Measurements from ENCODE around the gene KRTAP9-3. TPM values are rescaled to one million over a fixed set of nuclear protein-coding genes. Genes with fewer than 3 reads are reported as not detected.

KRTAP9-3 gene
- total and polyA plus RNA-seq, 2 experiments from 2014 or later, result not detected

DNA sequence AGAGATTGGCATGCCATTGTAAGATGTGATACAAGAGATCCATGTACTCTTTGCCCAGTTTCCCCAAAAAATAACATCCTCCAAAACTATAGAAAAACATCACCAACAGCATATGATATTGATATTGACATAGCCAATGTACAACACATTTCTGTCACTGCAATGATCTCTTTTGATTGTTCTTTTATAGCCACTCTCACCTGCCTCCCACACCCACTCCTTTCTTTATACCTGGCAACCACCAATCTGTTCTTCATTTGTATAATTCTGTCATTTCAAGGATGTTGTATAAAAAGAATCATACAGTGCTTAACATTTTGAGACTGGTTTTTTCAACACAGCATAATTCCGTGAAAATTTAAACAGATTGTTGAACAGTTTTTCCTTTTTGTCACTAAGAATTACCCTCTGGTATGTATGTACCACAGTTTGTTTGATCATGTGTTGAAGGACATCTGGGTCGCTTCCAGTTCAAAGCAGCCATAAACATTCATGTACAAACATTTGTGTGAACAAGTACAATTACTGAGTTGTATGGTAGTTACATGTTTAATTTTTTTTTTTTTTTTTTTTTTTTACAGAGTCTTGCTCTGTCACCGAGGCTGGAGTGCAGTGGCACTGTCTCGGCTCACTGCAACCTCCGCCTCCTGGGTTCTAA is 32.7 kb upstream of the KRTAP9-3 start:
- no peak overlapping the region for H3K4me3 ChIP-seq
- DNase-seq (ENCODE audit: low spot score), result no peak
- H3K27ac ChIP-seq (ENCODE audit: low read depth), result no peak overlapping the region
- no peaks in the 10 kb centered on the region for H3F3A ChIP-seq (replicated peaks; ENCODE audit: low read depth)
- H3K36me3 Mint-ChIP-seq (ENCODE audit: low read depth), result no peaks in the 10 kb centered on the region; the same call in 2 of the 3 replicates
- no peaks in the 10 kb centered on the region for H3K4me1 ChIP-seq (ENCODE audit: insufficient read depth)
- H3K27me3 ChIP-seq (ENCODE audit: insufficient read depth), result no peaks in the 10 kb centered on the region
- no peaks in the 10 kb centered on the region for H3K36me3 ChIP-seq (ENCODE audit: insufficient read depth)
- H3K9me2 ChIP-seq (ENCODE audit: insufficient read depth), result no peaks in the 10 kb centered on the region; the same call in 1 of the 2 replicates
- no peaks in the 10 kb centered on the region for H4K20me1 ChIP-seq (replicated peaks; ENCODE audit: insufficient read depth)
- H3K4me1 Mint-ChIP-seq, result no peaks in the 10 kb centered on the region
- H3K27ac Mint-ChIP-seq, result no peak overlapping the region
- TF ChIP-seq, protein P1, sequence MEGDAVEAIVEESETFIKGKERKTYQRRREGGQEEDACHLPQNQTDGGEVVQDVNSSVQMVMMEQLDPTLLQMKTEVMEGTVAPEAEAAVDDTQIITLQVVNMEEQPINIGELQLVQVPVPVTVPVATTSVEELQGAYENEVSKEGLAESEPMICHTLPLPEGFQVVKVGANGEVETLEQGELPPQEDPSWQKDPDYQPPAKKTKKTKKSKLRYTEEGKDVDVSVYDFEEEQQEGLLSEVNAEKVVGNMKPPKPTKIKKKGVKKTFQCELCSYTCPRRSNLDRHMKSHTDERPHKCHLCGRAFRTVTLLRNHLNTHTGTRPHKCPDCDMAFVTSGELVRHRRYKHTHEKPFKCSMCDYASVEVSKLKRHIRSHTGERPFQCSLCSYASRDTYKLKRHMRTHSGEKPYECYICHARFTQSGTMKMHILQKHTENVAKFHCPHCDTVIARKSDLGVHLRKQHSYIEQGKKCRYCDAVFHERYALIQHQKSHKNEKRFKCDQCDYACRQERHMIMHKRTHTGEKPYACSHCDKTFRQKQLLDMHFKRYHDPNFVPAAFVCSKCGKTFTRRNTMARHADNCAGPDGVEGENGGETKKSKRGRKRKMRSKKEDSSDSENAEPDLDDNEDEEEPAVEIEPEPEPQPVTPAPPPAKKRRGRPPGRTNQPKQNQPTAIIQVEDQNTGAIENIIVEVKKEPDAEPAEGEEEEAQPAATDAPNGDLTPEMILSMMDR (conservative IDR thresholded peaks at IDR 0.05; ENCODE audit: low read depth in 2 of 2), result no peak
- TF ChIP-seq, protein P2, sequence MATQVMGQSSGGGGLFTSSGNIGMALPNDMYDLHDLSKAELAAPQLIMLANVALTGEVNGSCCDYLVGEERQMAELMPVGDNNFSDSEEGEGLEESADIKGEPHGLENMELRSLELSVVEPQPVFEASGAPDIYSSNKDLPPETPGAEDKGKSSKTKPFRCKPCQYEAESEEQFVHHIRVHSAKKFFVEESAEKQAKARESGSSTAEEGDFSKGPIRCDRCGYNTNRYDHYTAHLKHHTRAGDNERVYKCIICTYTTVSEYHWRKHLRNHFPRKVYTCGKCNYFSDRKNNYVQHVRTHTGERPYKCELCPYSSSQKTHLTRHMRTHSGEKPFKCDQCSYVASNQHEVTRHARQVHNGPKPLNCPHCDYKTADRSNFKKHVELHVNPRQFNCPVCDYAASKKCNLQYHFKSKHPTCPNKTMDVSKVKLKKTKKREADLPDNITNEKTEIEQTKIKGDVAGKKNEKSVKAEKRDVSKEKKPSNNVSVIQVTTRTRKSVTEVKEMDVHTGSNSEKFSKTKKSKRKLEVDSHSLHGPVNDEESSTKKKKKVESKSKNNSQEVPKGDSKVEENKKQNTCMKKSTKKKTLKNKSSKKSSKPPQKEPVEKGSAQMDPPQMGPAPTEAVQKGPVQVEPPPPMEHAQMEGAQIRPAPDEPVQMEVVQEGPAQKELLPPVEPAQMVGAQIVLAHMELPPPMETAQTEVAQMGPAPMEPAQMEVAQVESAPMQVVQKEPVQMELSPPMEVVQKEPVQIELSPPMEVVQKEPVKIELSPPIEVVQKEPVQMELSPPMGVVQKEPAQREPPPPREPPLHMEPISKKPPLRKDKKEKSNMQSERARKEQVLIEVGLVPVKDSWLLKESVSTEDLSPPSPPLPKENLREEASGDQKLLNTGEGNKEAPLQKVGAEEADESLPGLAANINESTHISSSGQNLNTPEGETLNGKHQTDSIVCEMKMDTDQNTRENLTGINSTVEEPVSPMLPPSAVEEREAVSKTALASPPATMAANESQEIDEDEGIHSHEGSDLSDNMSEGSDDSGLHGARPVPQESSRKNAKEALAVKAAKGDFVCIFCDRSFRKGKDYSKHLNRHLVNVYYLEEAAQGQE (IDR thresholded peaks at IDR 0.05; ENCODE audit: unreplicated experiment), result no peak
- TF ChIP-seq, protein P3, sequence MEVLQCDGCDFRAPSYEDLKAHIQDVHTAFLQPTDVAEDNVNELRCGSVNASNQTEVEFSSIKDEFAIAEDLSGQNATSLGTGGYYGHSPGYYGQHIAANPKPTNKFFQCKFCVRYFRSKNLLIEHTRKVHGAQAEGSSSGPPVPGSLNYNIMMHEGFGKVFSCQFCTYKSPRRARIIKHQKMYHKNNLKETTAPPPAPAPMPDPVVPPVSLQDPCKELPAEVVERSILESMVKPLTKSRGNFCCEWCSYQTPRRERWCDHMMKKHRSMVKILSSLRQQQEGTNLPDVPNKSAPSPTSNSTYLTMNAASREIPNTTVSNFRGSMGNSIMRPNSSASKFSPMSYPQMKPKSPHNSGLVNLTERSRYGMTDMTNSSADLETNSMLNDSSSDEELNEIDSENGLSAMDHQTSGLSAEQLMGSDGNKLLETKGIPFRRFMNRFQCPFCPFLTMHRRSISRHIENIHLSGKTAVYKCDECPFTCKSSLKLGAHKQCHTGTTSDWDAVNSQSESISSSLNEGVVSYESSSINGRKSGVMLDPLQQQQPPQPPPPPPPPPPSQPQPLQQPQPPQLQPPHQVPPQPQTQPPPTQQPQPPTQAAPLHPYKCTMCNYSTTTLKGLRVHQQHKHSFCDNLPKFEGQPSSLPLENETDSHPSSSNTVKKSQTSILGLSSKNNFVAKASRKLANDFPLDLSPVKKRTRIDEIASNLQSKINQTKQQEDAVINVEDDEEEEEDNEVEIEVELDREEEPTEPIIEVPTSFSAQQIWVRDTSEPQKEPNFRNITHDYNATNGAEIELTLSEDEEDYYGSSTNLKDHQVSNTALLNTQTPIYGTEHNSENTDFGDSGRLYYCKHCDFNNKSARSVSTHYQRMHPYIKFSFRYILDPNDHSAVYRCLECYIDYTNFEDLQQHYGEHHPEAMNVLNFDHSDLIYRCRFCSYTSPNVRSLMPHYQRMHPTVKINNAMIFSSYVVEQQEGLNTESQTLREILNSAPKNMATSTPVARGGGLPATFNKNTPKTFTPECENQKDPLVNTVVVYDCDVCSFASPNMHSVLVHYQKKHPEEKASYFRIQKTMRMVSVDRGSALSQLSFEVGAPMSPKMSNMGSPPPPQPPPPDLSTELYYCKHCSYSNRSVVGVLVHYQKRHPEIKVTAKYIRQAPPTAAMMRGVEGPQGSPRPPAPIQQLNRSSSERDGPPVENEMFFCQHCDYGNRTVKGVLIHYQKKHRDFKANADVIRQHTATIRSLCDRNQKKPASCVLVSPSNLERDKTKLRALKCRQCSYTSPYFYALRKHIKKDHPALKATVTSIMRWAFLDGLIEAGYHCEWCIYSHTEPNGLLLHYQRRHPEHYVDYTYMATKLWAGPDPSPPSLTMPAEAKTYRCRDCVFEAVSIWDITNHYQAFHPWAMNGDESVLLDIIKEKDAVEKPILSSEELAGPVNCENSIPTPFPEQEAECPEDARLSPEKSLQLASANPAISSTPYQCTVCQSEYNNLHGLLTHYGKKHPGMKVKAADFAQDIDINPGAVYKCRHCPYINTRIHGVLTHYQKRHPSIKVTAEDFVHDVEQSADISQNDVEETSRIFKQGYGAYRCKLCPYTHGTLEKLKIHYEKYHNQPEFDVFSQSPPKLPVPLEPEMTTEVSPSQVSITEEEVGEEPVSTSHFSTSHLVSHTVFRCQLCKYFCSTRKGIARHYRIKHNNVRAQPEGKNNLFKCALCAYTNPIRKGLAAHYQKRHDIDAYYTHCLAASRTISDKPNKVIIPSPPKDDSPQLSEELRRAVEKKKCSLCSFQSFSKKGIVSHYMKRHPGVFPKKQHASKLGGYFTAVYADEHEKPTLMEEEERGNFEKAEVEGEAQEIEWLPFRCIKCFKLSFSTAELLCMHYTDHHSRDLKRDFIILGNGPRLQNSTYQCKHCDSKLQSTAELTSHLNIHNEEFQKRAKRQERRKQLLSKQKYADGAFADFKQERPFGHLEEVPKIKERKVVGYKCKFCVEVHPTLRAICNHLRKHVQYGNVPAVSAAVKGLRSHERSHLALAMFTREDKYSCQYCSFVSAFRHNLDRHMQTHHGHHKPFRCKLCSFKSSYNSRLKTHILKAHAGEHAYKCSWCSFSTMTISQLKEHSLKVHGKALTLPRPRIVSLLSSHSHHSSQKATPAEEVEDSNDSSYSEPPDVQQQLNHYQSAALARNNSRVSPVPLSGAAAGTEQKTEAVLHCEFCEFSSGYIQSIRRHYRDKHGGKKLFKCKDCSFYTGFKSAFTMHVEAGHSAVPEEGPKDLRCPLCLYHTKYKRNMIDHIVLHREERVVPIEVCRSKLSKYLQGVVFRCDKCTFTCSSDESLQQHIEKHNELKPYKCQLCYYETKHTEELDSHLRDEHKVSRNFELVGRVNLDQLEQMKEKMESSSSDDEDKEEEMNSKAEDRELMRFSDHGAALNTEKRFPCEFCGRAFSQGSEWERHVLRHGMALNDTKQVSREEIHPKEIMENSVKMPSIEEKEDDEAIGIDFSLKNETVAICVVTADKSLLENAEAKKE (CRISPR knock-in tag; IDR thresholded peaks at IDR 0.05), result no peak
- TF ChIP-seq CREB1 (CRISPR knock-in tag; IDR thresholded peaks at IDR 0.05; ENCODE audit: low read depth), result no peak
- TF ChIP-seq ZNF114 (CRISPR knock-in tag; IDR thresholded peaks at IDR 0.05), result no peak
- TF ChIP-seq NANOG (IDR thresholded peaks at IDR 0.05; ENCODE audit: borderline replicate concordance), result no peak
- no peak for TF ChIP-seq POLR2AphosphoS5 (IDR thresholded peaks at IDR 0.05; ENCODE audit: low read depth)
- TF ChIP-seq JUNB (IDR thresholded peaks at IDR 0.05; ENCODE audit: unreplicated experiment), result no peak
- TF ChIP-seq EZH2 (IDR thresholded peaks at IDR 0.05; ENCODE audit: low read depth, unreplicated experiment), result no peak
- TF ChIP-seq, protein P4, sequence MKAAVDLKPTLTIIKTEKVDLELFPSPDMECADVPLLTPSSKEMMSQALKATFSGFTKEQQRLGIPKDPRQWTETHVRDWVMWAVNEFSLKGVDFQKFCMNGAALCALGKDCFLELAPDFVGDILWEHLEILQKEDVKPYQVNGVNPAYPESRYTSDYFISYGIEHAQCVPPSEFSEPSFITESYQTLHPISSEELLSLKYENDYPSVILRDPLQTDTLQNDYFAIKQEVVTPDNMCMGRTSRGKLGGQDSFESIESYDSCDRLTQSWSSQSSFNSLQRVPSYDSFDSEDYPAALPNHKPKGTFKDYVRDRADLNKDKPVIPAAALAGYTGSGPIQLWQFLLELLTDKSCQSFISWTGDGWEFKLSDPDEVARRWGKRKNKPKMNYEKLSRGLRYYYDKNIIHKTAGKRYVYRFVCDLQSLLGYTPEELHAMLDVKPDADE (IDR thresholded peaks at IDR 0.05), result no peak
- TF ChIP-seq ZNF331 (CRISPR knock-in tag; IDR thresholded peaks at IDR 0.05; ENCODE audit: low read depth), result no peak
- TF ChIP-seq EZH2phosphoT487 (IDR thresholded peaks at IDR 0.05; ENCODE audit: unreplicated experiment), result no peak
- TF ChIP-seq STAT1 (IDR thresholded peaks at IDR 0.05; ENCODE audit: unreplicated experiment), result no peak
- H2AFZ ChIP-seq, result no peak overlapping the region
- no peaks in the 10 kb centered on the region for H3K79me2 ChIP-seq (replicated peaks; ENCODE audit: insufficient read depth)
- no peak overlapping the region for H3K4me2 ChIP-seq
- peaks cover 5% of the 10 kb centered on the region; the same call in 2 of the 3 replicates for H3K9me3 Mint-ChIP-seq
- ATAC-seq, result no peak
- peaks cover 2% of the 10 kb centered on the region for H3K27me3 Mint-ChIP-seq (ENCODE audit: insufficient read depth, low read depth, poor library complexity)
- H3K4me3 Mint-ChIP-seq, result no peak overlapping the region
